SJCRH30 (cell line): Measurements from ENCODE around the gene MAGI2. TPM values are rescaled to one million over a fixed set of nuclear protein-coding genes. Genes with fewer than 3 reads are reported as not detected.
A peak's percentile ranks its signal among the peaks of the same experiment; 100 is the strongest.

ENCODE experiments used
- DNase-seq, 2 experiments: peaks; one replicate each; pipeline ENCODE4 v3.0.0-alpha.2; 2015 to 2020
- H3K27ac ChIP-seq: fragments of 250-450 bp; sonication (Bioruptor Pico); 2 replicates; pipeline ENCODE4 v1.5.1; 2020; ENCODE audit warnings: mild to moderate bottlenecking, moderate library complexity
- H3K27me3 ChIP-seq: fragments of 250-450 bp; sonication (Bioruptor Pico); 2 replicates; pipeline ENCODE4 v1.5.1; 2020; ENCODE audit warnings: mild to moderate bottlenecking, moderate library complexity
- H3K36me3 ChIP-seq: fragments of 250-450 bp; sonication (Bioruptor Pico); 2 replicates; pipeline ENCODE4 v1.5.1; 2020; ENCODE audit warnings: mild to moderate bottlenecking, moderate library complexity
- H3K4me1 ChIP-seq: fragments of 250-450 bp; sonication (Bioruptor Pico); 2 replicates; pipeline ENCODE4 v1.5.1; 2020; ENCODE audit warnings: mild to moderate bottlenecking, moderate library complexity
- H3K4me3 ChIP-seq: fragments of 250-450 bp; sonication (Bioruptor Pico); 2 replicates; pipeline ENCODE4 v1.5.1; 2020; ENCODE audit warnings: mild to moderate bottlenecking, moderate library complexity
- H3K9me3 ChIP-seq: fragments of 250-450 bp; sonication (Bioruptor Pico); replicated peaks from 2 replicates; pipeline ENCODE4 v1.5.1; 2020; ENCODE audit warnings: mild to moderate bottlenecking, moderate library complexity
- total RNA-seq: library from RNA; depleted of rRNA; stranded (reverse); fragments of >200 nt; shearing (Covaris generic); gene quantifications from 2 replicates; pipeline ENCODE4 v1.2.3, GENCODE V29; 2014

The MAGI2 gene
- total RNA-seq, 1 experiment from 2014 or later: 2.4 TPM

GRCh38 chr7:78786055-78786454, 667.4 kb downstream of the MAGI2 start:
- Histone ChIP-seq H3K27ac (no peak overlapping the region), H3K9me3 (no peaks in the 10 kb centered on the region), H3K36me3 (no peaks in the 10 kb centered on the region), H3K4me1 (no peaks in the 10 kb centered on the region), H3K4me3 (no peak overlapping the region), H3K27me3 (no peaks in the 10 kb centered on the region)
- no peak for DNase-seq

GRCh38 chr7:78783179-78783962, 670.1 kb downstream of the MAGI2 start:
- H3K36me3 ChIP-seq: no peaks in the 10 kb centered on the region

GRCh38 chr7:78780560-78780959, 672.9 kb downstream of the MAGI2 start:
- Histone ChIP-seq H3K4me1 (no peaks in the 10 kb centered on the region), H3K9me3 (no peaks in the 10 kb centered on the region), H3K27ac (no peak overlapping the region), H3K36me3 (no peaks in the 10 kb centered on the region), H3K4me3 (no peak overlapping the region), H3K27me3 (no peaks in the 10 kb centered on the region)
- no peak for DNase-seq

More at GRCh38 chr7:78783179-78783962, 670.1 kb downstream of the MAGI2 start:
- no peaks in the 10 kb centered on the region for H3K9me3 ChIP-seq
- no peak overlapping the region for H3K4me3 ChIP-seq
- no peaks in the 10 kb centered on the region for H3K4me1 ChIP-seq
- no peaks in the 10 kb centered on the region for H3K27me3 ChIP-seq
- H3K27ac ChIP-seq: no peak overlapping the region
- DNase-seq: no peak

GRCh38 chr7:78779788-78780187, 673.7 kb downstream of the MAGI2 start:
- H3K9me3 ChIP-seq: no peaks in the 10 kb centered on the region
- no peaks in the 10 kb centered on the region for H3K4me1 ChIP-seq
- no peak for DNase-seq

GRCh38 chr7:78777829-78778228, 675.6 kb downstream of the MAGI2 start:
- no peak for DNase-seq

More at GRCh38 chr7:78779788-78780187, 673.7 kb downstream of the MAGI2 start:
- Histone ChIP-seq H3K27ac (no peak overlapping the region), H3K27me3 (no peaks in the 10 kb centered on the region), H3K4me3 (no peak overlapping the region), H3K36me3 (no peaks in the 10 kb centered on the region)

GRCh38 chr7:78770422-78771410, 682.8 kb downstream of the MAGI2 start:
- H3K36me3 ChIP-seq: no peaks in the 10 kb centered on the region
- H3K4me1 ChIP-seq: no peaks in the 10 kb centered on the region
- no peak overlapping the region for H3K4me3 ChIP-seq
- no peaks in the 10 kb centered on the region for H3K9me3 ChIP-seq
- no peak overlapping the region for H3K27ac ChIP-seq
- peak in 1 of 2 experiments; percentile 15 for DNase-seq
- no peaks in the 10 kb centered on the region for H3K27me3 ChIP-seq

More at GRCh38 chr7:78777829-78778228, 675.6 kb downstream of the MAGI2 start:
- Histone ChIP-seq H3K27me3 (no peaks in the 10 kb centered on the region), H3K9me3 (no peaks in the 10 kb centered on the region), H3K4me1 (no peaks in the 10 kb centered on the region), H3K36me3 (no peaks in the 10 kb centered on the region), H3K4me3 (no peak overlapping the region), H3K27ac (no peak overlapping the region)

GRCh38 chr7:78769481-78770101, 683.9 kb downstream of the MAGI2 start:
- Histone ChIP-seq H3K36me3 (no peaks in the 10 kb centered on the region), H3K4me1 (no peaks in the 10 kb centered on the region), H3K27ac (no peak overlapping the region), H3K9me3 (no peaks in the 10 kb centered on the region), H3K27me3 (no peaks in the 10 kb centered on the region), H3K4me3 (no peak overlapping the region)
- no peak for DNase-seq

GRCh38 chr7:78768859-78769258, 684.6 kb downstream of the MAGI2 start:
- H3K27ac ChIP-seq: no peak overlapping the region
- H3K36me3 ChIP-seq: no peaks in the 10 kb centered on the region
- no peaks in the 10 kb centered on the region for H3K9me3 ChIP-seq
- H3K4me3 ChIP-seq: no peak overlapping the region
- no peak for DNase-seq
- no peaks in the 10 kb centered on the region for H3K27me3 ChIP-seq
- H3K4me1 ChIP-seq: no peaks in the 10 kb centered on the region

GRCh38 chr7:78765943-78766729, 687.3 kb downstream of the MAGI2 start:
- Histone ChIP-seq H3K4me1 (no peaks in the 10 kb centered on the region), H3K27me3 (no peaks in the 10 kb centered on the region), H3K4me3 (no peak overlapping the region), H3K9me3 (no peaks in the 10 kb centered on the region), H3K36me3 (no peaks in the 10 kb centered on the region), H3K27ac (no peak overlapping the region)
- no peak for DNase-seq

GRCh38 chr7:78764571-78764970, 688.9 kb downstream of the MAGI2 start:
- no peaks in the 10 kb centered on the region for H3K27me3 ChIP-seq

GRCh38 chr7:78762625-78763024, 690.8 kb downstream of the MAGI2 start:
- no peak for DNase-seq
- Histone ChIP-seq H3K36me3 (no peaks in the 10 kb centered on the region), H3K27me3 (no peaks in the 10 kb centered on the region), H3K4me3 (no peak overlapping the region), H3K9me3 (no peaks in the 10 kb centered on the region), H3K27ac (no peak overlapping the region), H3K4me1 (no peaks in the 10 kb centered on the region)

More at GRCh38 chr7:78764571-78764970, 688.9 kb downstream of the MAGI2 start:
- Histone ChIP-seq H3K4me3 (no peak overlapping the region), H3K4me1 (no peaks in the 10 kb centered on the region), H3K27ac (no peak overlapping the region), H3K36me3 (no peaks in the 10 kb centered on the region), H3K9me3 (no peaks in the 10 kb centered on the region)
- DNase-seq: no peak

GRCh38 chr7:78760620-78761355, 692.7 kb downstream of the MAGI2 start:
- Histone ChIP-seq H3K4me3 (no peak overlapping the region), H3K36me3 (no peaks in the 10 kb centered on the region), H3K4me1 (no peaks in the 10 kb centered on the region), H3K9me3 (no peaks in the 10 kb centered on the region), H3K27ac (no peak overlapping the region), H3K27me3 (no peaks in the 10 kb centered on the region)
- no peak for DNase-seq

- DNase-seq: no peak
- no peaks in the 10 kb centered on the region for H3K4me1 ChIP-seq
- H3K27ac ChIP-seq: no peak overlapping the region
- H3K4me3 ChIP-seq: no peak overlapping the region
- no peaks in the 10 kb centered on the region for H3K9me3 ChIP-seq
- no peaks in the 10 kb centered on the region for H3K27me3 ChIP-seq
- no peaks in the 10 kb centered on the region for H3K36me3 ChIP-seq
Observed at GRCh38 chr7:78752554-78752953, 700.9 kb downstream of the MAGI2 start.
